VCaP (cell line): Measurements from ENCODE around the gene TTC16.
A peak's percentile ranks its signal among the peaks of the same experiment; 100 is the strongest.

Experiments
- H3K27ac ChIP-seq: fragments of 450-650 bp; 2 replicates; pipeline ENCODE4 v1.5.1; 2017
- CTCF ChIP-seq: fragments of 450-650 bp; conservative IDR thresholded peaks from 2 replicates; pipeline ENCODE4 v1.5.1; 2017; ENCODE audit warnings: mild to moderate bottlenecking, moderate library complexity

Gene TTC16

GRCh38 chr9:127731938-127732337, 16.1 kb downstream of the TTC16 start:
- no peak overlapping the region for H3K27ac ChIP-seq
- no peak for TF ChIP-seq CTCF

DNA sequence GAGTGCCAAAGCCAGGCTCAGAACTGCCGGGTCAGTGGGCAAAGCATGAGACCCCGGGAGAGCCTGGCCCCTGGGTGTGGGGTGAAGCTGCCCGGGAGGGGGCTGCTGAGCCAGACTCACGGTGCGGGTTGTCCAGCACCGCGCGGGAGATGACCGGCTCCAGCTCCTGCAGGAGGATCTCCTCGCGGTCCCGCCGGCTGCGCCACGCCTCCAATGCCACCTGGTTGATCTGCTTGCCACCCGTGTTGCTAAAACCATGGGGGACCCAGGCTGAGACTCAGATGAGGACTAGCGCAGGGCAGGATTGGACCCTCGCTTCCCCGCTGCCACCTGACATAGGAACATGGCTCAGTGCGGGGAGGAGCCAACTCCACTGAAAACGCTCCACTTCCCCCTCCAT, 16.6 kb downstream of the TTC16 start:
- no peak overlapping the region for H3K27ac ChIP-seq
- no peak for TF ChIP-seq CTCF

- H3K27ac ChIP-seq = peak overlapping the region; percentile 91; the same call in 1 of the 2 replicates
- TF ChIP-seq CTCF = no peak
Observed at GRCh38 chr9:127733614-127734013, 17.7 kb downstream of the TTC16 start.

GRCh38 chr9:127734247-127734746, 18.4 kb downstream of the TTC16 start:
- H3K27ac ChIP-seq = peak overlapping the region; percentile 91
- peak; percentile 80 for TF ChIP-seq CTCF

GRCh38 chr9:127734747-127735529, 19.1 kb downstream of the TTC16 start, which contains the start of gene TOR2A:
TOR2A (minus strand) TSS chr9:127735294; CDS start chr9:127735270, 24 bp downstream.
- H3K27ac ChIP-seq = peak within 1 kb of the TSS; percentile 91
- peak; percentile 93 for TF ChIP-seq CTCF

DNA sequence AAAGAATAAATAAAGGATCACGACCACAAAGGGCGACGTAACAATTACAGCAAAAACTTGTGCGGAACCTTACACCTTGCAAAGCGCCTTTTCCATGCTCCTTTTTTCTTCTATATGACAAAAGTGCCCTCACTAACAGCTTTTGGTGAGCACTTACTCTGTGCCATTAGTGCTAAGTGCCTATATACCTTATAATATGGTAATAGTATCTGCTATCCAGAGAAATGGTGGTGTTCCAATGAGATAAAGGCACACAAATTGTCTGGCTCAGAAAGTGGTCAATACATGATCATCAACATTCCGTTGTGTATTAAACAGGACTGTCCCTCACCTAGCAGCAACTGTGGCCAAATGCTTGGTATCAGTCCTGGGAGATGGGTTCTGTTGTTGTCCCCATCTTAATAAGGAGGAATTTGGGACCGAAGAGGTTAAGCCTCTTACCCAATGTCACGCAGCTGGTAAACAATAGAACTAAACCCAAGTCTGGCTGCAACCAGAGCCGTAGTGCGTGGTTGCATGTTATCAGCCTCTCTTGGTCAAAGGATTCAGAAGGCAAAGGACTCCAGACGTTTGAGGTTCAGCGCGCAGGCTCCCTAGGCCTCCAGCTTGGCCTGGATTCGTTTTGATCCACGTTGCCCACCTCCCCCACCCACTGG, 19.8 kb downstream of the TTC16 start:
- H3K27ac ChIP-seq = peak overlapping the region; percentile 91
- TF ChIP-seq CTCF = peak; percentile 48

- TF ChIP-seq CTCF = no peak
- H3K27ac ChIP-seq = peak overlapping the region; percentile 34; the same call in 1 of the 2 replicates
Observed at GRCh38 chr9:127738666-127739065, 22.8 kb downstream of the TTC16 start.
